GM12864 (cell line): ENCODE measurements around the gene FGF12.
A peak's percentile ranks its signal among the peaks of the same experiment; 100 is the strongest.
"Not testable (repeated sequence)": the region's sequence is repeated elsewhere in the genome, so short reads cannot be mapped to it uniquely, and the experiment has no call there.

Source experiments
- DNase-seq: peaks from one replicate; pipeline ENCODE4 v3.0.0-alpha.2; 2011; ENCODE audit warnings: low read depth
- H3K4me3 ChIP-seq: 2 replicates; pipeline ENCODE4 v1.5.1; 2011; ENCODE audit warnings: mild to moderate bottlenecking, low read depth, low read length, control low read depth
- CTCF ChIP-seq: IDR thresholded peaks from 2 replicates; pipeline ENCODE4 v1.5.1; 2011; ENCODE audit warnings: low read depth, mild to moderate bottlenecking, moderate library complexity, low read length, control low read depth, inconsistent platforms; ENCODE audit errors: missing control alignments

The FGF12 gene

DNA sequence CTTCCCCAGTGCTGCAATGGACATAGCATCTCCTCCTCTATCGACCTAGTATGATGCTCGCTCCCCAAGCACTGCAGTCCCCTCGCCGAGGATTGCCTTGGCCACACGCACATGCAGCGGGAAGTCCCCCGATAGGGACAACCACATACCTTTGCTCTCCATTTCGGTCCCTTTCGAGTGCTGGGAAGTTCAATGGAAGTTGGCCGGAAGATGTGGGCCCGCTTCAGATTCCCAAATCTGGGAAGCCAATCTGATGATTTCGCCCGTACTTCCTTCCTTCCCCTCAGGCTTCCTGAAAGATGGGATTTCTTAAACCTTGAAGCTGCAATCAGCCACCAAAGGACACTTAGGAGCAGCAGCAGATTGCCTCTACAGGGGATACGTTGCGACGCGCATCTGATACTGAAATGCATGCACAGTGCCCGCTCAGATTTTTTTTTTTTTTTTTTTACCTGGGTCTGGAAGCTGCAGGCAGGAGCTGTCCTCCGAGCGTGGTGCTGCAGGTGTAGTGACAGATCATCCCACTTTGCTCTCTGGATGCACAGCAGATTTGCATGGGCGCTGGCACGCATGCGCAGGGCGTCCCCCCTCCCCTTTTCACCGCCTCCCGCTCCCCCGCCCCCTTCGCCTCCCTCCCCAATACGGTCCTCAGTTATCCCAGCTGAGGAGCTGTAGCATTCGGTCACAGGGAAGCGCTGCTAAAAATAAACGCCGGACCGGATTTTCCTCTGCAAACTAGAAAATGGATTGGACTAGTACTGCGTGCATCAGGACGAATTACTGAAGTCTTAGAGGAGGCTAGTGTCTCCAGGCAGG, at the start of gene FGF12:
Gene FGF12, minus strand, starts transcription at position 510 of the 816 bp plus-strand sequence.
- no peak for TF ChIP-seq CTCF
- DNase-seq = no peak
- no peak within 1 kb of the TSS for H3K4me3 ChIP-seq

GRCh38 chr3:192774341-192774740, 47.0 kb upstream of the FGF12 start:
- not testable (repeated sequence) for DNase-seq, H3K4me3 ChIP-seq

DNA sequence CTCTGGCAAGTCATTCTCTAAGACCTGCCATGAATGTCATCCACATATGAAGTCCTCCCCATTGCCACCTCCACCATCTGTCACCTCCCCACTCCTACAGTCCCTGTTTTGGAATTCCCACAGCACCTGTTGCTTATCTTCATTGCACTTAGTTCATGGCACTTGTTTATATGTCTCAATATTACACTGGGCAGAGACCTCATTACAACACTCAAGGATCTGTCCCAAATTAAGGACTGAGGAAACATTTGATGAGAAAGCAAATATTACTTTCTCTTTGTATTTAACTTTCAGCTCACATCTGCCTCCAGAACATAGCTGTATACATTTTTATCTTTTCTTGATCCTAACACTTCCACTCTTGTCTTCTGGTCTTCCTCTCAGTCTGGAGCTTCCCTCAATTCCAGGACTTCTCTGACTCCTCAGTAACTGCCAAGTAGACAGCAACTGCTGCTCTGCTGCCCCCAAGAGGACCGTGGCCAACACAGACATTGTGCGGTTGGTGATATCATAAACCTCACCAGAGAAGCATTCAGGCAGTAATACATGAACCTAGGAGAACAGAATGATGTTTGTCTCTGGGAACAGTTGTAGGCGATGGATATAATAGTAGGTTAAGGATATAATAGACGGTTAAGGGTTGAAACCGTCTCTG, 45.0 kb upstream of the FGF12 start:
- no peak overlapping the region for H3K4me3 ChIP-seq
- TF ChIP-seq CTCF = peak; percentile 44
- no peak for DNase-seq

DNA sequence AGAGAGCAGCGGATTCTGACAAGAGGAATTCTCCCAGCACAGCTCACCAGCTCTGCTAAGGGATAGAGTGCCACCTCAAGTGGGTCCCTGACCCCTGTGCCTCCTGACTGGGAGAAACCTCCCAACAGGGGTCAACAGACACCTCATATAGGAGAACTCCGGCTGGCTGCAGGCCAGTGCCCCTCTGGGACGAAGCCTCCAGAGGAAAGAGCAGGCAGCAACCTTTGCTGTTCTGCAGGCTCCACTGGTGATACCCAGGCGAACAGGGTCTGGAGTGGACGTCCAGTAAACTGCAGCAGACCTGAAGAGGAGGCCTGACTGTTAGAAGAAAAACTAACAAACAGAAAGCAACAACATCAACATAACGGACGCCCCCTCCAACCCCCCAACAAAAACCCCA, 31.3 kb upstream of the FGF12 start:
- DNase-seq = no peak
- TF ChIP-seq CTCF = no peak
- no peak overlapping the region for H3K4me3 ChIP-seq

DNA sequence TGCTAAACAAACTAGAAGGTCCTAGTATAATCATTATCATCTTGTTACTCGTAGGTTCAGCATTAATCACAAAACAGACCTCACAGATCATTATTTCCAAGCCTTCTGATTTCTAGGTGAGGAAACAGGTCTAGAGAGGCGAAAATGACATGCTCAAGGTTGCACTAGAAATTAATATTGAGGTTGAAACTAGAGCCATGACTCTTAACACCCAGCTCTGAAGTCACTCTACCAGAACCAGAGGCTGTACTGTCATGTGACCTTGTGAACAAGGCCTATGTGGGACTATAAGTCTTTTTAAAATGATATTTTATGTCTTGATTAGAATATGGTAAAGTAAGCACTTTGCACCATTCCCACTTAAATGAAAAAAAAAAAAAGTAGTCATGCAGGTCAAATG, 23.8 kb upstream of the FGF12 start:
- no peak for TF ChIP-seq CTCF
- no peak overlapping the region for H3K4me3 ChIP-seq
- no peak for DNase-seq

DNA sequence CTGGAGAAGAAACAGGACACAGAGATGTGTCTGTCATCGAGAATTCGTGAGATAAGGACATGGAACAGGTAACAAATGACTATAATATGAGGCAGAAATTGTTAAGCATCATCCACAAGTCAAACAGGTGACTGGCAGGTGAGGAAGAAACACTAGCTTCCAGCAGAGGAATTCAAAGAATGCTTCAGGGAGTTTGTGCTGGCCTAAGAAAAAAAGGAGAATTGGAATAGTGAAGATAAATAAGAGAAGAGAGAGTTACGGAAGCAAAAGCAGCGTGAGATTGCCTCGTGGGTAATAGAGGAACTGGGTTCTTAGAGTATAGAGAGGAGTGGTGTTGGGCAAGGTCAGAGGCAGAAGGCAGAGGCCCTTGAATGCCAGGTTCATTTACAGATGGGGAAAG, 22.9 kb upstream of the FGF12 start:
- no peak for TF ChIP-seq CTCF
- DNase-seq = no peak
- no peak overlapping the region for H3K4me3 ChIP-seq

DNA sequence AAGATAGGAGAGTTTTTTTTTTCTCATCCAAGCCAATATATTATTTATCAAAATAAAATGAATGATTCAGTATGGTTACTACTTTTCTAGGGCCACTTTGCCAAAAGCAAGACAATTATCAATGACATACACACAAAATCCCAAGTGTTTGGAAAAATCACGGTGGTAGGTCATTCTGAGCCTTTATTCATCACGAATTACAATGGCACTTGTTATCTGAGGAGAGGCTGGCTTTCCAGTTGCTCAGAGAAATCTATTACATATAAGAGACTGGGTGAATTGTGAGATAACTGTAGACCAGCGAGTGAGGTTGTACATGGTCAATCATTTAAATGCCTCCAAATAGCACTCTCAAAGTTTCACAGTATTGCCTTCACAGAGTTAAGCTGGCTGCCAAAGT, 20.4 kb upstream of the FGF12 start:
- DNase-seq = no peak
- TF ChIP-seq CTCF = no peak
- no peak overlapping the region for H3K4me3 ChIP-seq
